Keratinocyte (primary cell): ENCODE data around the gene ANKRD62. TPM values are rescaled to one million over a fixed set of nuclear protein-coding genes. Genes with fewer than 3 reads are reported as not detected.

Source experiments
- DNase-seq: peaks from one replicate; pipeline ENCODE4 v3.0.0-alpha.2; 2011; ENCODE audit warnings: low read depth, missing footprints, low spot score
- FAIRE-seq: peaks from 2 replicates; lab custom pipeline; 2011; peaks lifted over from hg19 to GRCh38; lab: Jason Lieb, UNC
- H2AFZ ChIP-seq: 2 replicates; pipeline ENCODE4 v1.6.0; 2012; ENCODE audit warnings: low read length, control low read depth, inconsistent platforms; ENCODE audit not compliant: control insufficient read depth
- H3K27ac ChIP-seq: 2 replicates; pipeline ENCODE4 v1.5.1; 2011; ENCODE audit warnings: low read length; ENCODE audit not compliant: control insufficient read depth, insufficient read depth
- H3K27me3 ChIP-seq: 3 replicates; pipeline ENCODE4 v1.6.0; 2011; ENCODE audit warnings: low read length; ENCODE audit not compliant: control insufficient read depth, insufficient read depth; ENCODE audit errors: extremely low read depth
- H3K36me3 ChIP-seq, 2 experiments: 2 replicates in 1 of 2; 3 replicates in 1 of 2; pipeline ENCODE4 v1.5.1; 2011; ENCODE audit warnings: low read length in 2 of 2, mild to moderate bottlenecking in 1 of 2; ENCODE audit not compliant: control insufficient read depth in 2 of 2, insufficient read depth in 2 of 2; ENCODE audit errors: extremely low read depth in 1 of 2
- H3K4me1 ChIP-seq: 3 replicates; pipeline ENCODE4 v1.5.1; 2011; ENCODE audit warnings: low read length; ENCODE audit not compliant: control insufficient read depth, insufficient read depth; ENCODE audit errors: extremely low read depth
- H3K4me2 ChIP-seq: 3 replicates; pipeline ENCODE4 v1.6.0; 2011; ENCODE audit warnings: low read depth, low read length; ENCODE audit not compliant: control insufficient read depth, insufficient read depth; ENCODE audit errors: extremely low read depth
- H3K4me3 ChIP-seq, 3 experiments: fragments of 200-600 bp in 1 of 3; sonication (generic) in 1 of 3; 2 replicates in 2 of 3; 3 replicates in 1 of 3; pipeline ENCODE4 v1.5.1; 2011 to 2016; ENCODE audit warnings: low read length in 3 of 3, mild to moderate bottlenecking in 3 of 3, control low read depth in 2 of 3, inconsistent platforms in 1 of 3, low read depth in 1 of 3, mixed read lengths in 1 of 3, mixed run types in 1 of 3, moderate library complexity in 1 of 3; ENCODE audit not compliant: control insufficient read depth in 2 of 3, insufficient read depth in 2 of 3; ENCODE audit errors: extremely low read depth in 1 of 3
- H3K79me2 ChIP-seq: 2 replicates; pipeline ENCODE4 v1.6.0; 2012; ENCODE audit warnings: low read length; ENCODE audit not compliant: control insufficient read depth, insufficient read depth
- H3K9ac ChIP-seq: 3 replicates; pipeline ENCODE4 v1.6.0; 2011; ENCODE audit warnings: low read length; ENCODE audit not compliant: control insufficient read depth, insufficient read depth; ENCODE audit errors: extremely low read depth
- H3K9me1 ChIP-seq: 3 replicates; pipeline ENCODE4 v1.6.0; 2011; ENCODE audit warnings: low read length; ENCODE audit not compliant: control insufficient read depth, insufficient read depth; ENCODE audit errors: extremely low read depth
- H3K9me3 ChIP-seq: 2 replicates; pipeline ENCODE4 v1.5.1; 2012; ENCODE audit warnings: low read depth, low read length; ENCODE audit not compliant: control insufficient read depth
- H4K20me1 ChIP-seq: 3 replicates; pipeline ENCODE4 v1.6.0; 2011; ENCODE audit warnings: low read length; ENCODE audit not compliant: control insufficient read depth, insufficient read depth; ENCODE audit errors: extremely low read depth
- CTCF ChIP-seq, 3 experiments: IDR thresholded peaks in 1 of 3; conservative IDR thresholded peaks in 1 of 3; optimal IDR thresholded peaks in 1 of 3; 2 replicates in 2 of 3; 3 replicates in 1 of 3; pipeline versions ENCODE3 to v1.5.1; 2011; ENCODE audit warnings: low read length in 3 of 3, mild to moderate bottlenecking in 3 of 3, moderate library complexity in 2 of 3, control low read depth in 1 of 3, inconsistent platforms in 1 of 3; ENCODE audit not compliant: insufficient read depth in 2 of 3; ENCODE audit errors: extremely low read depth in 1 of 3
- EZH2 ChIP-seq: IDR thresholded peaks from one replicate; pipeline ENCODE4 v1.6.1; 2012; ENCODE audit warnings: inconsistent platforms, mild to moderate bottlenecking, low read length, moderate library complexity
- dilution Hi-C: fragments of 300-500 bp; cut with MboI; formaldehyde crosslinking; loops from one replicate; pipeline ENCODE4 v1.7.0; 2020; ENCODE audit warnings: low sequenced_read_pairs; ENCODE audit not compliant: extremely low pct_ligation_motif_present
- polyA plus RNA-seq, 5 experiments: library from polyadenylated mRNA; depleted of rRNA in 3 of 5; stranded (reverse) in 3 of 5; stranded (forward) in 1 of 5; unstranded in 1 of 5; fragments of >200 nt; gene quantifications; 1 replicate in 1 of 5; 2 replicates in 3 of 5; 3 replicates in 1 of 5; pipeline versions ENCODE4 v1.2.1 to v1.2.3, GENCODE V29; 2011 to 2012; ENCODE audit warnings: missing spikeins in 2 of 5, low read depth in 1 of 5, low replicate concordance in 1 of 5

ANKRD62 gene
- polyA plus RNA-seq, 1 donor (not counting 4 experiments of a cell fraction or from before 2014, with no cell fraction given) = not detected

GRCh38 chr18:12113999-12114646, 20.5 kb downstream of the ANKRD62 start:
- H3K4me2 ChIP-seq = no peak overlapping the region
- H3K4me1 ChIP-seq = no peaks in the 10 kb centered on the region
- no peak overlapping the region for H3K9ac ChIP-seq
- dilution Hi-C loops = no loop called here
- H3K4me3 ChIP-seq = no peak overlapping the region
- no peaks in the 10 kb centered on the region for H3K79me2 ChIP-seq
- no peaks in the 10 kb centered on the region for H3K27me3 ChIP-seq
- H3K9me3 ChIP-seq = no peaks in the 10 kb centered on the region
- H4K20me1 ChIP-seq = no peaks in the 10 kb centered on the region
- no peaks in the 10 kb centered on the region for H3K36me3 ChIP-seq
- DNase-seq (no peak), FAIRE-seq (no peak)
- H3K27ac ChIP-seq = no peak overlapping the region
- H2AFZ ChIP-seq = no peak overlapping the region
- H3K9me1 ChIP-seq = no peaks in the 10 kb centered on the region
- TF ChIP-seq EZH2 (no peak), CTCF (optimal IDR thresholded peaks at IDR 0.05 in 1 of 3, IDR thresholded peaks at IDR 0.05 in 1 of 3, conservative IDR thresholded peaks at IDR 0.05 in 1 of 3; ENCODE audit: extremely low read depth in 1 of 3, insufficient read depth in 2 of 3, low read length in 3 of 3) (no peak)

GRCh38 chr18:12119358-12119757, 25.7 kb downstream of the ANKRD62 start:
- H3K4me1 ChIP-seq = no peaks in the 10 kb centered on the region
- no peaks in the 10 kb centered on the region for H3K36me3 ChIP-seq
- H2AFZ ChIP-seq = no peak overlapping the region
- TF ChIP-seq EZH2 (no peak), CTCF (optimal IDR thresholded peaks at IDR 0.05 in 1 of 3, IDR thresholded peaks at IDR 0.05 in 1 of 3, conservative IDR thresholded peaks at IDR 0.05 in 1 of 3; ENCODE audit: extremely low read depth in 1 of 3, insufficient read depth in 2 of 3, low read length in 3 of 3) (no peak)
- no peak overlapping the region for H3K4me2 ChIP-seq
- dilution Hi-C loops = no loop called here
- H3K9me3 ChIP-seq = no peaks in the 10 kb centered on the region
- H3K4me3 ChIP-seq = no peak overlapping the region
- no peaks in the 10 kb centered on the region for H4K20me1 ChIP-seq
- no peak overlapping the region for H3K9ac ChIP-seq
- no peaks in the 10 kb centered on the region for H3K79me2 ChIP-seq
- H3K27me3 ChIP-seq = no peaks in the 10 kb centered on the region
- no peak overlapping the region for H3K27ac ChIP-seq
- FAIRE-seq = no peak
- no peak for DNase-seq
- no peaks in the 10 kb centered on the region for H3K9me1 ChIP-seq
